ENCODE data around the gene RAPGEF4. TPM values are rescaled to one million over a fixed set of nuclear protein-coding genes. Genes with fewer than 3 reads are reported as not detected.

RAPGEF4 gene
- total and polyA plus RNA-seq, 9 of the 15 experiments (the other 6 are each of a cell fraction or from before 2014, with no cell fraction given): 0.04 to 0.33 (median 0.13) TPM; not detected in 6

- FAIRE-seq: no peak
- no peaks in the 10 kb centered on the region for H3K79me2 ChIP-seq (ENCODE audit: control insufficient read depth, insufficient read depth, low read length)
- under 1% methylated on average over 6 of the region's 6 CpGs for WGBS (ENCODE audit: insufficient coverage, low coverage, missing lambda C conversion rate)
- in situ Hi-C loops (cut with MboI): no loop called here
- no peak for ATAC-seq
- TF ChIP-seq HMG20A (CRISPR knock-in tag; conservative IDR thresholded peaks at IDR 0.05) (no peak), HDAC3 (IDR thresholded peaks at IDR 0.05; ENCODE audit: borderline replicate concordance, partially characterized antibody) (no peak), ATF1 (CRISPR knock-in tag; IDR thresholded peaks at IDR 0.05) (no peak), ATF1 (tag; IDR thresholded peaks at IDR 0.05) (no peak), SUPT5H (IDR thresholded peaks at IDR 0.05) (no peak), COPS2 (conservative IDR thresholded peaks at IDR 0.05) (no peak), CBFA2T2 (conservative IDR thresholded peaks at IDR 0.05) (no peak), HNRNPLL (IDR thresholded peaks at IDR 0.05; ENCODE audit: low read depth, low read length, poor library complexity, severe bottlenecking) (no peak), TCF3 (CRISPR knock-in tag; IDR thresholded peaks at IDR 0.05) (no peak), ESRRB (CRISPR knock-in tag; IDR thresholded peaks at IDR 0.05; ENCODE audit: borderline replicate concordance) (no peak), RBM34 (IDR thresholded peaks at IDR 0.05; ENCODE audit: borderline replicate concordance, insufficient read depth, low read length) (no peak), NCOA2 (IDR thresholded peaks at IDR 0.05; ENCODE audit: partially characterized antibody in 2 of 2) (no peak), TAF1 (IDR thresholded peaks at IDR 0.05; ENCODE audit: control insufficient read depth, extremely low read depth, insufficient read depth, low read length, severe bottlenecking) (no peak), ASH1L (IDR thresholded peaks at IDR 0.05; ENCODE audit: borderline replicate concordance, low read depth, partially characterized antibody) (no peak)
- H3K4me1 ChIP-seq (replicated peaks in 1 of 2; ENCODE audit: control insufficient read depth in 2 of 2, insufficient read depth in 2 of 2, low read length in 2 of 2): no peaks in the 10 kb centered on the region
- H3K9me3 ChIP-seq (replicated peaks; ENCODE audit: control insufficient read depth, insufficient read depth, low read depth, low read length): no peaks in the 10 kb centered on the region
- no peaks in the 10 kb centered on the region for H3K36me3 ChIP-seq (ENCODE audit: control insufficient read depth, insufficient read depth, low read length)
- H4K20me1 ChIP-seq (replicated peaks; ENCODE audit: control insufficient read depth, insufficient read depth, low read length): no peaks in the 10 kb centered on the region
- intact Hi-C loops (cut with micrococcal nuclease): no loop called here
- no peak overlapping the region for H3K9ac ChIP-seq (ENCODE audit: insufficient read depth in 1 of 2, low read depth in 2 of 2, low read length in 2 of 2)
- H3K9me1 ChIP-seq (ENCODE audit: control insufficient read depth, insufficient read depth, low read length): no peaks in the 10 kb centered on the region
- H3K4me2 ChIP-seq (ENCODE audit: insufficient read depth, low read length): no peak overlapping the region
- ChIA-PET CTCF (ENCODE audit: low intra/inter-chr PET ratio) (no interaction called here), POLR2A (interaction anchor here (0.5 to 0.8 kb wide), 2 partner anchors 16 to 286 kb away, joined by 3 read pairs; no protein-coding TSS in a partner anchor)
- BruUV-seq (replicated peaks): no TSS peak
- H3K27ac ChIP-seq (ENCODE audit: extremely low read depth, low read depth, low read length): no peak overlapping the region
- no peak overlapping the region for H3K4me3 ChIP-seq
- H3K27me3 ChIP-seq (ENCODE audit: control insufficient read depth in 2 of 2, insufficient read depth in 2 of 2, low read length in 2 of 2): peaks cover 50 to 59% of the 10 kb centered on the region in 2 experiments
- H2AFZ ChIP-seq (ENCODE audit: low read depth, low read length): no peak overlapping the region
- no peak for DNase-seq (ENCODE audit: extremely low read depth in 1 of 4, low spot score in 3 of 4)
Observed at GRCh38 chr2:173017646-173018420, 282.2 kb downstream of the RAPGEF4 start.

Data from K562 (cell line).